ENCODE measurements around the gene ADD1.

The ADD1 gene

GRCh38 chr4:2843263-2843940 lies at the start of gene ADD1:
TSS of gene ADD1 (plus strand) at chr4:2843844. CDS start at chr4:2875916, 32,072 bp downstream.
- H3K36me3 ChIP-seq (ENCODE audit: insufficient read depth, low read length) = no peaks in the 10 kb centered on the region
- peaks cover 7% of the 10 kb centered on the region; the same call in 1 of the 2 replicates for H3K4me1 ChIP-seq (ENCODE audit: insufficient read depth, low read length)
- H3K9ac ChIP-seq (ENCODE audit: low read depth, low read length) = peak within 1 kb of the TSS; percentile 79
- no peaks in the 10 kb centered on the region for H3K9me3 ChIP-seq (ENCODE audit: control insufficient read depth, insufficient read depth, low read length)

GRCh38 chr4:2794486-2795299 lies 49.0 kb upstream of the ADD1 start:
- H3K9me3 ChIP-seq (ENCODE audit: control insufficient read depth, insufficient read depth, low read length) = no peaks in the 10 kb centered on the region
- peaks cover 43% of the 10 kb centered on the region for H3K4me1 ChIP-seq (ENCODE audit: insufficient read depth, low read length)
- H3K9ac ChIP-seq (ENCODE audit: low read depth, low read length) = no peak overlapping the region
- H3K36me3 ChIP-seq (ENCODE audit: insufficient read depth, low read length) = no peaks in the 10 kb centered on the region

- H3K4me1 ChIP-seq (ENCODE audit: insufficient read depth, low read length) = peaks cover 48% of the 10 kb centered on the region
- H3K9ac ChIP-seq (ENCODE audit: low read depth, low read length) = no peak overlapping the region
- H3K36me3 ChIP-seq (ENCODE audit: insufficient read depth, low read length) = no peaks in the 10 kb centered on the region
- no peaks in the 10 kb centered on the region for H3K9me3 ChIP-seq (ENCODE audit: control insufficient read depth, insufficient read depth, low read length)
Measured at GRCh38 chr4:2795300-2795892, 48.2 kb upstream of the ADD1 start.

GRCh38 chr4:2795893-2796848 lies 47.5 kb upstream of the ADD1 start:
- Histone ChIP-seq H3K4me1 (ENCODE audit: insufficient read depth, low read length) (peaks cover 50% of the 10 kb centered on the region), H3K9ac (ENCODE audit: low read depth, low read length) (no peak overlapping the region), H3K36me3 (ENCODE audit: insufficient read depth, low read length) (no peaks in the 10 kb centered on the region), H3K9me3 (ENCODE audit: control insufficient read depth, insufficient read depth, low read length) (no peaks in the 10 kb centered on the region)

- Histone ChIP-seq H3K36me3 (ENCODE audit: insufficient read depth, low read length) (no peaks in the 10 kb centered on the region), H3K9me3 (ENCODE audit: control insufficient read depth, insufficient read depth, low read length) (no peaks in the 10 kb centered on the region), H3K9ac (ENCODE audit: low read depth, low read length) (no peak overlapping the region), H3K4me1 (ENCODE audit: insufficient read depth, low read length) (peaks cover 45% of the 10 kb centered on the region)
Measured at GRCh38 chr4:2796849-2797544, 46.6 kb upstream of the ADD1 start.

GRCh38 chr4:2797545-2798305 lies 45.9 kb upstream of the ADD1 start:
- Histone ChIP-seq H3K4me1 (ENCODE audit: insufficient read depth, low read length) (peaks cover 42% of the 10 kb centered on the region), H3K9me3 (ENCODE audit: control insufficient read depth, insufficient read depth, low read length) (no peaks in the 10 kb centered on the region), H3K36me3 (ENCODE audit: insufficient read depth, low read length) (no peaks in the 10 kb centered on the region), H3K9ac (ENCODE audit: low read depth, low read length) (no peak overlapping the region)

- Histone ChIP-seq H3K4me1 (ENCODE audit: insufficient read depth, low read length) (peaks cover 41% of the 10 kb centered on the region), H3K36me3 (ENCODE audit: insufficient read depth, low read length) (no peaks in the 10 kb centered on the region), H3K9me3 (ENCODE audit: control insufficient read depth, insufficient read depth, low read length) (no peaks in the 10 kb centered on the region), H3K9ac (ENCODE audit: low read depth, low read length) (no peak overlapping the region)
Measured at GRCh38 chr4:2798399-2799223, 45.0 kb upstream of the ADD1 start.

GRCh38 chr4:2799224-2799911 lies 44.3 kb upstream of the ADD1 start:
- Histone ChIP-seq H3K9ac (ENCODE audit: low read depth, low read length) (no peak overlapping the region), H3K9me3 (ENCODE audit: control insufficient read depth, insufficient read depth, low read length) (no peaks in the 10 kb centered on the region), H3K4me1 (ENCODE audit: insufficient read depth, low read length) (peaks cover 33% of the 10 kb centered on the region; the same call in 1 of the 2 replicates), H3K36me3 (ENCODE audit: insufficient read depth, low read length) (no peaks in the 10 kb centered on the region)

GRCh38 chr4:2799971-2800690 lies 43.5 kb upstream of the ADD1 start:
- H3K9ac ChIP-seq (ENCODE audit: low read depth, low read length) = no peak overlapping the region
- no peaks in the 10 kb centered on the region for H3K9me3 ChIP-seq (ENCODE audit: control insufficient read depth, insufficient read depth, low read length)
- H3K36me3 ChIP-seq (ENCODE audit: insufficient read depth, low read length) = no peaks in the 10 kb centered on the region
- H3K4me1 ChIP-seq (ENCODE audit: insufficient read depth, low read length) = peaks cover 25% of the 10 kb centered on the region; the same call in 1 of the 2 replicates

- H3K4me1 ChIP-seq (ENCODE audit: insufficient read depth, low read length) = peaks cover 25% of the 10 kb centered on the region; the same call in 1 of the 2 replicates
- H3K9me3 ChIP-seq (ENCODE audit: control insufficient read depth, insufficient read depth, low read length) = no peaks in the 10 kb centered on the region
- H3K36me3 ChIP-seq (ENCODE audit: insufficient read depth, low read length) = no peaks in the 10 kb centered on the region
- H3K9ac ChIP-seq (ENCODE audit: low read depth, low read length) = no peak overlapping the region
Measured at GRCh38 chr4:2800691-2801596, 42.7 kb upstream of the ADD1 start.
